Spinal cord (tissue), 10 donors: ENCODE measurements around the gene IARS2. TPM values are rescaled to one million over a fixed set of nuclear protein-coding genes. Genes with fewer than 3 reads are reported as not detected.
A peak's percentile ranks its signal among the peaks of the same experiment; 100 is the strongest.

ENCODE experiments used
- DNase-seq, 6 donors: peaks; one replicate each; pipeline versions ENCODE4 v3.0.0 to v3.0.0-alpha.2; 2013 to 2015; ENCODE audit warnings: low spot score in 6 of 6, low read depth in 4 of 6
- H3K27ac ChIP-seq: one replicate; pipeline ENCODE4 v1.5.1; 2013; ENCODE audit warnings: low read depth, low read length, control low read depth
- H3K27me3 ChIP-seq: one replicate; pipeline ENCODE4 v1.6.1; 2013; ENCODE audit warnings: low read length; ENCODE audit not compliant: control insufficient read depth, insufficient read depth
- H3K36me3 ChIP-seq: one replicate; pipeline ENCODE4 v1.6.1; 2013; ENCODE audit warnings: low read length; ENCODE audit not compliant: control insufficient read depth, insufficient read depth
- H3K4me1 ChIP-seq: one replicate; pipeline ENCODE4 v1.6.1; 2013; ENCODE audit warnings: low read length; ENCODE audit not compliant: control insufficient read depth, insufficient read depth
- H3K4me3 ChIP-seq: one replicate; pipeline ENCODE4 v1.5.1; 2013; ENCODE audit warnings: low read depth, low read length, control low read depth
- H3K9me3 ChIP-seq: one replicate; pipeline ENCODE4 v1.6.1; 2013; ENCODE audit warnings: low read length; ENCODE audit not compliant: control insufficient read depth, insufficient read depth
- WGBS: methylation state at CpG from one replicate; pipeline ENCODE4 v1.1.5; 2013; ENCODE audit warnings: missing lambda C conversion rate; ENCODE audit not compliant: insufficient coverage; 5-methylcytosine and 5-hydroxymethylcytosine counted together
- long read RNA-seq, 4 donors: transcript quantifications; one replicate each; lab custom pipeline, GENCODE V29; 2026
- polyA plus RNA-seq, 2 donors: library from polyadenylated mRNA; unstranded; fragments of 120-200 nt; gene quantifications; one replicate each; pipeline ENCODE4 v1.2.1, GENCODE V29; 2013; ENCODE audit not compliant: insufficient read length in 2 of 2
- total RNA-seq, 2 donors: library from RNA; depleted of rRNA in 1 of 2; stranded (reverse); fragments of 120-200 nt in 1 of 2; fragments of >200 nt in 1 of 2; gene quantifications; one replicate each; pipeline versions ENCODE4 v1.2.3 to v1.2.4, GENCODE V29; 2013 to 2014
- donor health status: healthy.

IARS2 gene
- 10 to 100 TPM; 65.6 to 77.3 TPM for total RNA-seq
- polyA plus RNA-seq = 10 to 100 TPM; 51.9 to 53.3 TPM
- long read RNA-seq, donor 1, transcript IARS2-201 (23 exons, 3,560 nt) = major isoform, 8 of 34 reads
- long read RNA-seq, donor 1, partial matches to known transcripts = 25 of 34 reads
- long read RNA-seq, donor 1, other reads (novel, unspliced or antisense) = 0 of 34 reads
- long read RNA-seq, donor 2, transcript IARS2-201 (23 exons, 3,560 nt) = major isoform, 6 of 7 reads
- long read RNA-seq, donor 2, partial matches to known transcripts = 0 of 7 reads
- long read RNA-seq, donor 2, other reads (novel, unspliced or antisense) = 0 of 7 reads
- long read RNA-seq, donor 3, partial matches to known transcripts = 0 of 4 reads
- long read RNA-seq, donor 3, other reads (novel, unspliced or antisense) = 0 of 4 reads
- long read RNA-seq, donor 4, transcript IARS2-201 (23 exons, 3,560 nt) = major isoform, 10 of 18 reads
- long read RNA-seq, donor 4, partial matches to known transcripts = 8 of 18 reads
- long read RNA-seq, donor 4, other reads (novel, unspliced or antisense) = 0 of 18 reads

- Histone ChIP-seq H3K36me3 (peaks cover 21% of the 10 kb centered on the region), H3K4me3 (peak within 1 kb of the TSS; percentile 77), H3K27me3 (no peaks in the 10 kb centered on the region), H3K4me1 (peaks cover 14% of the 10 kb centered on the region), H3K27ac (peak within 1 kb of the TSS; percentile 69), H3K9me3 (no peaks in the 10 kb centered on the region)
- DNase-seq = peak; percentile 57 to 96 (median 77)
- 1% methylated on average over 58 of the region's 73 CpGs for WGBS
Observed at GRCh38 chr1:220094016-220094911, at the start of gene IARS2. IARS2 (plus strand) TSS chr1:220094132; CDS start chr1:220094217, 85 bp downstream.

- Histone ChIP-seq H3K27ac (no peak overlapping the region), H3K36me3 (peaks cover 2% of the 10 kb centered on the region), H3K4me1 (peaks cover 14% of the 10 kb centered on the region), H3K27me3 (no peaks in the 10 kb centered on the region), H3K9me3 (no peaks in the 10 kb centered on the region), H3K4me3 (peak overlapping the region; percentile 97)
- DNase-seq = no peak
- 71% methylated on average over 1 of the region's 4 CpGs for WGBS
Observed at GRCh38 chr1:220044678-220045355, 49.1 kb upstream of the IARS2 start.

GRCh38 chr1:220045356-220046051, 48.4 kb upstream of the IARS2 start:
- Histone ChIP-seq H3K4me1 (peaks cover 14% of the 10 kb centered on the region), H3K27ac (peak overlapping the region; percentile 96), H3K4me3 (peak overlapping the region; percentile 97), H3K27me3 (no peaks in the 10 kb centered on the region), H3K36me3 (no peaks in the 10 kb centered on the region), H3K9me3 (no peaks in the 10 kb centered on the region)
- DNase-seq = peak in 1 of 6 donors; percentile 0
- WGBS = 50% methylated on average over 10 of the region's 17 CpGs

- Histone ChIP-seq H3K4me3 (peak within 1 kb of the TSS; percentile 97), H3K4me1 (peaks cover 14% of the 10 kb centered on the region), H3K9me3 (no peaks in the 10 kb centered on the region), H3K27ac (peak within 1 kb of the TSS; percentile 96), H3K27me3 (no peaks in the 10 kb centered on the region), H3K36me3 (no peaks in the 10 kb centered on the region)
- under 1% methylated on average over 64 of the region's 71 CpGs for WGBS
- DNase-seq = peak; percentile 84 to 99 (median 90)
Observed at GRCh38 chr1:220046052-220046930, 47.6 kb upstream of the IARS2 start, which contains the start of gene EPRS1. EPRS1 (minus strand) TSS chr1:220046505; CDS start chr1:220046388, 117 bp downstream.

GRCh38 chr1:220056374-220056773, 37.6 kb upstream of the IARS2 start:
- Histone ChIP-seq H3K36me3 (peaks cover 20% of the 10 kb centered on the region), H3K9me3 (no peaks in the 10 kb centered on the region), H3K4me1 (no peaks in the 10 kb centered on the region), H3K4me3 (no peak overlapping the region), H3K27ac (no peak overlapping the region), H3K27me3 (no peaks in the 10 kb centered on the region)
- no peak for DNase-seq
- no CpG with 5 or more reads among the region's 1 CpG for WGBS

GRCh38 chr1:220060876-220061275, 33.1 kb upstream of the IARS2 start:
- H3K4me3 ChIP-seq = no peak overlapping the region
- H3K36me3 ChIP-seq = peaks cover 20% of the 10 kb centered on the region
- H3K27ac ChIP-seq = no peak overlapping the region
- no peaks in the 10 kb centered on the region for H3K27me3 ChIP-seq
- WGBS = 97% methylated on average over 2 of the region's 3 CpGs
- no peaks in the 10 kb centered on the region for H3K9me3 ChIP-seq
- H3K4me1 ChIP-seq = no peaks in the 10 kb centered on the region
- no peak for DNase-seq

- Histone ChIP-seq H3K27me3 (no peaks in the 10 kb centered on the region), H3K36me3 (peaks cover 9% of the 10 kb centered on the region), H3K4me3 (no peak overlapping the region), H3K27ac (no peak overlapping the region), H3K9me3 (no peaks in the 10 kb centered on the region), H3K4me1 (no peaks in the 10 kb centered on the region)
- DNase-seq = no peak
- WGBS = no CpG with 5 or more reads among the region's 6 CpGs
Observed at GRCh38 chr1:220062629-220063028, 31.3 kb upstream of the IARS2 start.
